GOT3 (cell line): ENCODE data around the gene CPHXL2.

ENCODE experiments used
- DNase-seq: peaks from one replicate; lab custom pipeline; 2025; ENCODE audit warnings: mixed read lengths; lab: John Stamatoyannopoulos, UW

Gene CPHXL2

DNA sequence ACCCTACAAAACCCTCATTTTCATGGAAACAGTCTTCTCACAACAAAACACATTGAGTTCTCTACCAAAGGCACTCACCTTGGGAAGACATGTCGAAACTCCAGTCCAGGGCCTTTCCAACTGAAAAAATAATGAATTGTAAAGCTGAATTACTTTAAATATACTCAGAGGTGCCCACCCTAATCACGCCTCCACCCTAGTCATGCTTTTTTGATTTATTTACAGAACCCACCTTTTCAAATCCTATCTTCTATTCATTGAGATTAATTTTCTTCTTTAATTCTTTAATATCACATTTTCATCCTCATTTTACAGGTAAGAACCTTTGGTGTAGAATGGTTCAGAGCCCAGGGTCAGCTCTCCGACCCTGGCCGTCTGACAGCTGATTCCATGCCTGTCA, at the start of gene CPHXL2:
Gene CPHXL2 (minus strand): TSS at position 101 of the 400 bp plus-strand sequence. CDS start 10 bp downstream, at position 91.
- no peak for DNase-seq

DNA sequence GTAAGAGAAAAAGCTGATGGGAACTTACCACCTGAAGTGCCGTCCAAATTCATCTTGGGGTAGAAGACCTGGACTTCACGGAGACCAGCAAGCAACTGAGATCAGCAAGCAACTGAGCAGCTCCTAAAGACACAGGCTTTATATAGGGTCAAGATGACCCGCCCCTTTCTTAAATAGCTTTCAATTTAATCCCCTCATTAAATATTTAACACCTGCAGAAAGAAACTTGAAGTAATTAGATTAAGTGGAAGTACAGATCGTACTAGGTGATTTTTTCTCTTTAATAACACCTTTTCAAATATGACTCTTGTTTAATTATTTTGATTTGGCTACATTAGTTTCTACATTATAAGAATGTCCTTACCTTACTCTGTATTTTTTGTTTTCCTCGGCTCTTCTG, 49.6 kb upstream of the CPHXL2 start, which contains the start of gene CPHXL:
Gene CPHXL (minus strand): TSS at position 101 of the 400 bp plus-strand sequence. CDS start 48 bp downstream, at position 53.
- DNase-seq = no peak

DNA sequence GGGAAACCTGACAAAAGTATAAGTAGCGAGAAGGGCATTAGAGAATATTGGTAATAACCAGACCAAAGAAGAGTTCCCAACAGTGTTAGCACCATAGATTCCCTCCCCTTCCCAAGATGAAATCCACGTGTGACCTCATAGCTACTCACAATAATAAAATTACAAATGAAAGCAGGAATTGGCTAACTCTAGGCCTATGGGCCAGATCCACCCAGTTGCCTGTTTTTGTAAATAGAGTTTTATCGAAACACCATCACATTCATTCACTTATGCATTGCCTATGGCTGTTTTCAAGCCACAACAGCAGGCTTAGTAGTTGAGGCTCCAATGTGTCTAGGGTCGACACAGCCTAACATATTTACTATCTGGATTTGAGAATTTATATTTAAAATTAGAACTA, 41.6 kb upstream of the CPHXL2 start:
- no peak for DNase-seq

DNA sequence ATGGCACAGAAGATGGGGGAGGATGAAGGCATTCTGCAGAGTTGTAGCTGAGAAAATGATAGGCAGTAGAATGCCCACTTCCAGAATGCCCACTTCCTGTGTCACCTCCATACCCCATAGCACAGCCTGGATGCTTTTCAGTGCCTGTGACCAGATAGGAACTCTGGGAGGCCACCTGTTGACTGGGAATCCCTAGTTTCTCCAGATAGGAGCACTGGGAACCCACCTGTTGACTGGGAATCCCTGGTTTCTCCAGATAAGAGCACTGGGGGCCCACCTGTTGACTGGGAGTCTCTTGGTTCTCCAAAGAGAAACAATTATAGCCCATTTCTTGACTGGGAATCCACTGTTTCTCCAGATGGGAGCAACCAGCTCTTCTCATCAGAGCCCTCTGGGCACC, 37.9 kb upstream of the CPHXL2 start:
- DNase-seq = no peak

DNA sequence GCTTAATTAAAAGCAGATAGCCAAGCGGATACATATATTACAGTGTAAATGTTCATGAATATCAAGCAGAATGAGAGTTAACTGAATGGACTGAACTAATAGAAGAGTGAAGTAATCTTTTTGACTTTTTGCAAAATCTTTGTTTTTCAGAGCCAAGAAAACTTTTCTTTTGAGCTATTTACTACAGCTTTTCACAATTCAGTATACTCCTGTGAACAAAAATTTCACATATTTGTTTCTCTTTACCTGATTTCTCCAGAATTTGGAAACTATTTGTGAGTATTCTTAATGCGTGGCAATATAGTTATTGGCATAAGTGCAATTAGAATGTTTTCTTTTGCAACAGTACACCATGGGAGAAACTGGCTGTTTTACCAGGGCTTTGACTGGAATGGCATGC, 33.5 kb upstream of the CPHXL2 start:
- DNase-seq = no peak

DNA sequence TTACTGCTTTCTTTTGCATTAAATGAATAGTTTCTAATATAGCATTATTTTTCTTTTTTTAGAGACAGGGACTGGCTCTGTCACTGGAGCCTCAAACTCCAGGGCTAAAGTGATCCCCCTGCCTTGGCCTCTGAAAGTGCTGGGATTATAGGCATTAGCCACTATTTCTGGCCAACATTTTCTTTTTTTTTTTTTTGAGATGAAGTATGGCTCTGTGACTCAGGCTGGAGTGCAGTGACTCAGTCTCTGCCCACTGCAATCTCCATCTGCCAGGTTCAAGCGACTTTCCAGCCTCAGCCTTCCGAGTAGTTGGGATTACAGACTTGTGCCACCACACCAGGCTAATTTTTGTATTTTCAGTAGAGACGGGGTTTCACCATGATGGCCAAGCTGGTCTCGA, 26.5 kb upstream of the CPHXL2 start:
- DNase-seq = no peak

DNA sequence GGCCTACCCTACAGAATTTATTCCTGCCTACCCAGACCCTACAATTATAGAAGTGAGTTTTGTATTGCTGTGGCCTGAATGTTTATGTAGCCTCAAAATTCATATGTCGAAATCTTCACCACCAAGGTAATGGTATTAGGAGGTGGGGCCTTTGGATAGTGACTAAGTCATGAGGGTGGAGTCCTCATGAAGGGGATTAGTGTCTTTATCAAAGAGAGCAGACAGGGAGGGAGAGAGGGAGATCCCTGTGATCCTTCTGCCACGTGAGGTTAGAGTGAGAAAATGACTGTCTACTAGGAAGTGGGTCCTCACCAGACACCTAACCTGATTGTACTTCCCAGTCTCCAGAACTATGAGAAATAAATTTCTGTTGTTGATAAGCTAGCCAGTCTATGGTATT, 25.4 kb upstream of the CPHXL2 start:
- DNase-seq = no peak

DNA sequence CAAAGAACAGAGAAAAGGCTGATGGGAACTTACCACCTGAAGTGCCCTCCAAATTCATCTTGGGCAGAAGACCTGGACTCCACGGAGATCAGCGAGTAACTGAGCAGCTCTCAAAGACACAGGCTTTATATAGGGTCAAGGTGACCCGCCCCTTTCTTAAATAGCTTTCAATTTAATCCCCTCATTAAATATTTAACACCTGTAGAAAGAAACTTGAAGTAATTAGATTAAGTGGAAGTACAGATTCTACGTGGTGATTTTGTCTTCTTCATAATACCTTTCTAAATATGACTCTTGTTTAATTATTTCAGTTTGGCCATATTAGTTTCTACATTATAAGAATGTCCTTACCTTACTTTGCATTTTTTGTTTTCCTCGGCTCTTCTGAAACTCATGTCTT, 24.6 kb upstream of the CPHXL2 start, which contains the start of gene DUXB:
Gene DUXB (minus strand): TSS at position 101 of the 400 bp plus-strand sequence. CDS start 43 bp downstream, at position 58.
- no peak for DNase-seq

DNA sequence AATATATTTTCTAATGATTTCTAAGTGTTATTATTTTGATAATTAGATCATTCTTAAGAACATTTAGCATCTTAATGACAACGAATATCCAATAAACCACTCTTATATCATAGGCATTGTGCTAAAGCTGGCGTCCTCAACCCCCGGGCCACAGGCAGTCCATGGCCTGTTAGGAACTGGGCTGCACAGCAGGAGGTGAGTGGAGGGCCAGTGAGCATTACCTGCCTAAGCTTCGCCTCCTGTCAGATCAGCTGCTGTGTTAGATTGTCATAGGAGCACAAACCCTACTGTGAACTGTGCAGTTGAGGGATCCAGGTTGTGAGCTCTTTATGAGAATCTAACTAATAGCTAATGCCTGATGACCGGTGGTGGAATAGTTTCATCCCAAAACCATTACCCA, 20.8 kb upstream of the CPHXL2 start:
- DNase-seq = no peak

DNA sequence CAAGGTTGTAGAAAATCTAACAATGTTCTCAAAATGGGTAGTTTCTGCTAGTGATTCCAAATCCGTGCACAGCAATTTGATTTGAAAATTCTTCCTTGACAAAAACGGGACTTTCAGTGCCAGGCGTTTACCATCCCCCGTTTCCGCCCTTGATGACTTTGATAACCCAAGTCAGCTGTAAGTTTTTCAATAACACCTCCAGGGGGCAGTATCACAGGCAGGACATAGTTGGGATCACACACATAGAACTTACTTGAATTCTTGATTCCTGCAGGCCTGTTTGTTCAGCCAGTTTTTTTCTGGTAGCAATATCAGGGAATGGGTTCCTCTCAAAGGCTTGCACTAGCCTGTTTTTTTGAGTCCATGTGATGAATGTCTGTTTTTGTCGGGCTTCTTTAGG, 18.9 kb upstream of the CPHXL2 start:
- no peak for DNase-seq

DNA sequence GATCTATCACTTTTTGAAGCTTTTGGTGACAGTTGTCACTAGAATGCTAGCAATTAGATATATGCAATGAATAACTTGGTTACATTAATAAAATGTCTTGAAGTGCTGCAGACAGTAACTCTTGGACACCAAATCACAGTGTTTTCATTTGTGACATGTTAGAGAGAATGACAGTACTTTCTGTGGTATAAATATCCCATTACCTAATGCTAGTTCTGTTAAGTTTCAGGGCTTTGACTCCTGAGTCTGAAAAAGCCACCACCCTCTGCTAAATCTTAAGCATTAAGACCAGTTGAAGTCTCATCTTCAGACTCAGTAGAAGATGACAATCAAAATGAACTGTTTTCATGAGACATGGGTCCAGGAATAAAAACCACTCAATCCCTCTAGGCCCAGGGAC, 10.6 kb upstream of the CPHXL2 start:
- no peak for DNase-seq

DNA sequence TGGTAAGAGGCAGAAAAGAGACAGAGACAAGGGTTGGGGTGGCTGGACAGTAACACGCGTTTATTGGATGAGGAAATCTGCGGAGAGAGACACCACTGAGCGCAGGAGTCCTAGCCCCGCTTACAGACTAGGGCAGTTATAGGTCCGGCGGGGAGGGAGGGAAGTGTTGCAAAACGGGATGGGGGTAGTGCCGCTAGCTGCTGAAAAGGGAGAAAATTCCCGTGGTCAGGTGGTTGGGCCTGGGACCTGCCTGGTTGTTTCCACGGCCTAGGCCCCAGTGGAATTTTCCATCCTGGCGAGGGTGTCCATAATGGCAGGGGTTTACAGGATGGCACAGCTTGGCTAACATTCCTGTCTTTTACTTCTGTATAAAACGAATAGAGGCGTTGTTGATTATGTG, 5.5 kb upstream of the CPHXL2 start:
- no peak for DNase-seq

DNA sequence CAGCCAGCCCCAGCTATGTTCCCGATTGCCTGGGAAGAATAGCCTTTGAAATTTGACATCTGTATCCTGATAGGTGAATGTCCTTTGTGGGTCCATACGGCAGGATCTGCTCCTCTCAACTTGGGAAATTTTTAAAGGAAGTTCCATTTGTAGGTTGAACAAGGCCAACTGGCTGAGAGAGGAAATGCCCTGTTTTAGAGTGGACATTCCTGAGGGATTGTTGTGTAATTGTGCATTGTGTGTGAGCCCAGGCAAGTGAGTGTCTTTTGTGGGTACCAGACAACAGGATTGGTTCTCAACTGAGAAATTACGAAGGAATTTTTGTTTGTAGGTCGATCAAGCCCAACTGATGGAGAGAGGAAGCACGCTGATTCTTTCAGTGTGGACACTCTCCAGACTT, 2.6 kb upstream of the CPHXL2 start:
- no peak for DNase-seq

DNA sequence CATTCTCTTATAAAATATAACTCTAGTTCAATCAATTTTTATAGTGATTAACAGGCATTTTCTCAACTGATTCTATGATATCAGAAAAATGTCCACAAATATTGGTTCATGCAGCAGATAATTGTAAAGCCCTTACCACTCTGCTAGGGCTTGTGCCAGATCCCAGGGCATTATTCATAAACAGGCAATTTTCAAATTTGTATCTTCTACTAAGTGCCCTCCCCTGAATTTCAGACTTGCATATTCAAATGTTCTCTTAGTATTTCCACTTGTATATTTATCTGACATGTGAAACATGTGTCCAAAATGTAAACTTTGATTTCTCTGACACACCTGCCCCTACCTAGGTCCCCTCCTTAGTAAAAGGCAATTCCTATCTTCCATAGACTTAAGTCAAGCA, 9.3 kb downstream of the CPHXL2 start:
- DNase-seq = no peak

DNA sequence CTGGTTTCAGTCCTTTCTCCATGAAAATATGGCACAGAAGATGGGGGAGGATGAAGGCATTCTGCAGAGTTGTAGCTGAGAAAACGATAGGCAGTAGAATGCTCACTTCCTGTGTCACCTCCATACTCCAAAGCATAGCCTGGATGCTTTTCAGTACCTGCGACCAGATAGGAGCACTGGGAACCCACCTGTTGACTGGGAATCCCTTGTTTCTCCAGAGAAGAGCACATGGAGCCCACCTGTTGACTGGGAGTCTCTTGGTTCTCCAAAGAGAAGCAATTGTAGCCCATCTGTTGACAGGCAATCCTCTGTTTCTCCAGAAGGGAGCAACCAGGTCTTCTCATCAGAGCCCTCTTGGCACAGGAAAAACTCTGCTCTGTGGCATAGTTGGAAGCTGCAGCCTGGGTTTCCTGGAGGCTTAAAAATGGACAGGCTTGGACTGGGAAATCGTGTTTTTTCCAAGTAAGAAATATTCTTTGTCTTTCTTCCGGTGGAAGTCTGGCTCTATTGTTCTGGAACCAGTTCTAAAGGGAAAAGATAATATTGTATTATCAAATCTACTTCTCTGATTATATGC, 16.0 kb downstream of the CPHXL2 start:
- no peak for DNase-seq

DNA sequence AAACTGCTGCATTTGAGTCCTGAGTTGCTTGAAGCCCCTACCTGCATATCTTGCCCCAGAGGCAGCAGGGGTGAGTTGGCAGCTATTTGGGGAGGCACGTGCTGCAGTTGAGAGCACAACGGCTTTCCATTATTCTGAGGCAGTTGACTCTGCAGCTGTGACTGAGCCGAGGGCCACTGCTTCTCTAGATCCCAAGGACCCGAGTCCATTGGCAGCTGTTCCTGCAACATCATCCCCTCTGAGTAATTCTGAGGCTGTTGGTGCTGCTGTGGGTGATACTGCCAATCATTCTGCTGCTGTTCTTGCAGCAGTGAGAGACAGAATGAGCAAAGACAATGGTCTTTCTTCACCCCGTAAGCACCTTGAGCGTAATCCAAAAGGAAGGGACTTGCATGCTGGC, 16.5 kb downstream of the CPHXL2 start:
- no peak for DNase-seq

DNA sequence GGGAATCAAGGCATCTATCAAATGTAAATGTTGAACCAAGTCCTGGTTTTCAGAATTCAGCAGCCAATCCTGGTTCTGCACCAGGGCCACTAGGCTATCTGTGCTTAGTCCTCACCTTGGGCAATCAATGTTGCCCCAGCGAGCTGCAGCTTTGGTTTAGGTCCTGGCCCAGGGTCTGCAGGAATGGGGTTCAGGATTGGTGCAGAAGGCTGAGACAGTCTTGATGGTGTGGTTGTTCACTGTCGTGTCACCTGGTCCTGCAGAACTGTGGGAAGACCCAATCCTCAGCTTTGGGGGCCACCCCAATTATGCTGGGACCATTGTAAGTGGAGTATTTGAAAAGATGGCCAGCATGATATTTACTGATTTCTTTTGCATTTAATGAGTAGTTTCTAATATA, 18.6 kb downstream of the CPHXL2 start:
- DNase-seq = no peak

DNA sequence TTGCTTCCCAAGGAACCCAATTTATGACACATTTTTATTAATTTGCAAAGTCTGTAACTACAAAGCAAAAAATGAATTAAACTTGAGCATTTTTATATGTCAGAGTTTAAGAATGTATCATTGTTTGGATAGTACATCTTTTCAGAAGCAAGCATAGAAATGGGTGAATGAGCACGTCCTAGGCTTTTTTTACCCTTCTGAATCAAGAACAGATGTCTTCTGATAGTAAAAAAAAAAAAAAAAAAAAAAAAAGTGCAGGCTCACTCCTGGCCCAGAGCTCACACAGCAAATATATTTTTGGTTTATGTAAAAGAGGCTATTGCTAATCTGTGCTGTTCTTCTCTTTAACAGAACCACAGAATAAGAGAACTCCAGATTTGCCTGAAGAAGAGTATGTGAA, 22.9 kb downstream of the CPHXL2 start:
- no peak for DNase-seq

DNA sequence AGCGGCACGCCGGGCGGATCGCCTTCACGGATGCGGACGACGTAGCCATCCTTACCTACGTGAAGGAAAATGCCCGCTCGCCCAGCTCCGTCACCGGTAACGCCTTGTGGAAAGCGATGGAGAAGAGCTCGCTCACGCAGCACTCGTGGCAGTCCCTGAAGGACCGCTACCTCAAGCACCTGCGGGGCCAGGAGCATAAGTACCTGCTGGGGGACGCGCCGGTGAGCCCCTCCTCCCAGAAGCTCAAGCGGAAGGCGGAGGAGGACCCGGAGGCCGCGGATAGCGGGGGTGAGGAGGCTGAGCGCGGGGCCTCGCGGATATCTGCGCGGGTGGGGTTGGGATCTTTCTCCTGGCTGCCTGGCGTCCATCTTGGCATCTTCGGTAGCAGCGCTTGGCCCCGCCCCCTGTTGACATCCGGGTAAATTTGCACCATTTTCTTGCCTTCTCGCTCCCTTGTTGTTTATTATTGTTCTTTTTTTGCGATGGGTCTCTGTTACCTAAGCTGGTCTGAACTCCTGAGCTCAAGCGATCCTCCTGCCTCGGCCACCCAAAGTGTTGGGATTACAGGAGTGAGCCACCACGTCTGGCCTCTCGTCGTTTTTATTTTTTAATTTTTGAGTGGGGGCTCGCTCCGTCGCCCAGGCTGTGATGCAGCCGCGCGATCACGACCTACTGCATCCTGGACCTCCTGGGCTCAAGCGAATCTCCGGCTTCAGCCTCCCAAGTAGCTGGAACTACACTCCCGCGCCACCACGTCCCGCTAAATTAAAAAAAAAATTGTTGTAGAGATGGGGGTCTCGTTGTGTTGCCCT, 28.3 kb downstream of the CPHXL2 start:
- peak; percentile 29 for DNase-seq

DNA sequence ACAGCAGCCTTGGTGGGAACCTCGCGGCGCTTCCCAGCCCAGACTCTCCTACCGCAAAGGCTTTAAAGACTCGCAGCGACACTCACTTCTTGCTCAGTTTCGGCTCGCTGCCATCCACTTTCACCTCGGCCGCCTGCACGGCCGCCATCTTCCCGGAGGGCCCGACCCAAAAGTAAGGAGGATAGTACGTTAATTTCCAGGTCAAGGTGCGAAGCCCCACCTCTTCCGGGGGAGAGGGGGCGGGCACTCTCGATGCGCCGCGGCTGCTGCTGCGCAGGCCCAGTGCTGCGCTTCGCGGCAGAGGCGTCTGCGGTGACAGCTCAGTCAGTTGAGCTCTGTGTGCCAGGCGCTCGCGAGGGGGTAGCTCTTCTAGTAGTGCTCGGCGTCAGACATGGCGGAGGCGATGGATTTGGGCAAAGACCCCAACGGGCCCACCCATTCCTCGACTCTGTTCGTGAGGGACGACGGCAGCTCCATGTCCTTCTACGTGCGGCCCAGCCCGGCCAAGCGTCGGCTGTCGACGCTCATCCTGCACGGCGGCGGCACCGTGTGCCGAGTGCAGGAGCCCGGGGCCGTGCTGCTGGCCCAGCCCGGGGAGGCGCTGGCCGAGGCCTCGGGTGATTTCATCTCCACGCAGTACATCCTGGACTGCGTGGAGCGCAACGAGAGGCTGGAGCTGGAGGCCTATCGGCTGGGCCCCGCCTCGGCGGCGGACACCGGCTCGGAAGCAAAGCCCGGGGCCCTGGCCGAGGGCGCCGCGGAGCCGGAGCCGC, 29.1 kb downstream of the CPHXL2 start, which contains the start of the genes KARS1 and TERF2IP:
Gene KARS1 (minus strand): TSS at position 174 of the 773 bp plus-strand sequence. CDS start 26 bp downstream, at position 148.
Gene TERF2IP (plus strand): TSS at position 282 of the 773 bp plus-strand sequence. CDS start 110 bp downstream, at position 392.
- DNase-seq = peak; percentile 77

DNA sequence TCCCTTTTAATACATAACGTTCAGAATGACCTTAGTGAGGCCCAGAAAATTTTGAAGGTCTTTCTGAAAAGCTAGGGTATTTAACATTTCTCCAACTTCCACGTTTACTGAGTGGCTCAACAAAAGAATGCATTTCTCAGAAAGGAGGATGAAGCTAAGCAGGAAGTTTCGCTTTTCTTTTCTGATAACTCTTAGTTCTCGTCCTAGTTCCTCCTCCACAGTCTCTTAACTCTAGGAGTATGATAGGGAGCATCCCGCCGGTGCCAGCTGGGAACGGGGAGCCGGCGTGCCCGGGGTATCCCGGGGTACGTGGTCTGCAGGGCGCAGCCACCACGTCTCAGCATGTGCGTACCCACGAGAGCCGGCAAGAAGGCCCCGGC, 29.7 kb downstream of the CPHXL2 start:
- no peak for DNase-seq

DNA sequence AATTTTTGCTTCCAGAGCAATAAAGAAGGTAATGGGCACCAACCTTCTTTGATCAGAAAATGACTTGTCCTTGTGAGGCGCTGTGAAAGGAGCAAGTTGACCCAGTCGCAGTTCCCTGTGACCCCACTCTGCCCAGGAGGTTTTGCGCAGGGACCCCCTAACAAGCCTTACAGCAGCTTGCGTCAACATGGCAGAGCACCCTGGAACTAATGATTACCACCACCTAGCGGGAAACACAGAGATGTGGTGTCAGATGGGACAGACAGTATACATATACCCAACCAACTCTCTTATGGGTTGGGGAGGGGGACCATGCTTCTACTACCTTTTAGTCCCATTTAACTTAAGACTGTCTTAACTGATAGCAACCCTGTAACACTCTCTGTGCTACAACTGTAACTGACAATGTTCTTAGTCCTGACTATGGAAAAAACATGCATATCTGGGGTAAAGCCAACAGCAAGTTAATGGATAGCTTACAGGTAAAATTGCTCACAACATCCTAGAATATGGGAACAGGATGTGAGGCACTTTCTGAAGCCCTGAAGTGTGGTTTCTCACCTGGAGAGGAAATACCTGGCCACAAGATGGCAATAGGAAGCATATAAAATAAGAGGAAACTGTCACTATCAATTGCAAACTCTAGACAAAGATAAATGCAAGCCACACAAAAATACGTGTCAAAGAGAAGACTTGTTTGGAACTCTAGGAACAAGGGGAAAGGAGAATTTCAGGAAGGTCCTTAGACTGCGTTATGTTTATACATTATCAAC, 32.4 kb downstream of the CPHXL2 start:
- DNase-seq = no peak
